HG03457 (cell line): ENCODE data around the gene RAB24.
"Not testable (repeated sequence)": the region's sequence is repeated elsewhere in the genome, so short reads cannot be mapped to it uniquely, and the experiment has no call there.

Experiments
- ATAC-seq: cut with Tn5 transposase; IDR thresholded peaks from one replicate; pipeline ENCODE4 v1.9.1; 2021; ENCODE audit warnings: moderate number of reproducible peaks; ENCODE audit not compliant: unreplicated experiment

Gene RAB24

GRCh38 chr5:177303121-177303924, at the start of gene RAB24, which contains the start of gene PRELID1:
Gene RAB24, minus strand, starts transcription at chr5:177303719. Its CDS starts 431 bp downstream, at chr5:177303288.
Gene PRELID1, plus strand, starts transcription at chr5:177303799. Its CDS starts 187 bp downstream, at chr5:177303986.
- ATAC-seq: peak; percentile 40

- no peak for ATAC-seq
Measured at GRCh38 chr5:177353093-177353492, 49.6 kb upstream of the RAB24 start.

GRCh38 chr5:177351392-177352329, 48.1 kb upstream of the RAB24 start, which contains the start of gene LMAN2:
Gene LMAN2, minus strand, starts transcription at chr5:177351668. Its CDS starts 21 bp downstream, at chr5:177351647.
- ATAC-seq: peak; percentile 89

- peak; percentile 3 for ATAC-seq
Measured at GRCh38 chr5:177350776-177351391, 47.4 kb upstream of the RAB24 start.

GRCh38 chr5:177349762-177350161, 46.2 kb upstream of the RAB24 start:
- ATAC-seq: no peak

GRCh38 chr5:177349362-177349647, 45.8 kb upstream of the RAB24 start:
- ATAC-seq: no peak

GRCh38 chr5:177347699-177348098, 44.2 kb upstream of the RAB24 start:
- no peak for ATAC-seq

GRCh38 chr5:177346820-177347219, 43.3 kb upstream of the RAB24 start:
- no peak for ATAC-seq

GRCh38 chr5:177344891-177345290, 41.4 kb upstream of the RAB24 start:
- no peak for ATAC-seq

GRCh38 chr5:177343777-177344176, 40.3 kb upstream of the RAB24 start:
- ATAC-seq: no peak

GRCh38 chr5:177343000-177343399, 39.5 kb upstream of the RAB24 start:
- ATAC-seq: not testable (repeated sequence)

- ATAC-seq: no peak
Measured at GRCh38 chr5:177339107-177339638, 35.7 kb upstream of the RAB24 start.

- no peak for ATAC-seq
Measured at GRCh38 chr5:177338251-177339106, 35.0 kb upstream of the RAB24 start.

GRCh38 chr5:177336603-177337494, 33.3 kb upstream of the RAB24 start:
- ATAC-seq: no peak

- ATAC-seq: no peak
Measured at GRCh38 chr5:177336112-177336511, 32.6 kb upstream of the RAB24 start.

GRCh38 chr5:177335701-177336065, 32.2 kb upstream of the RAB24 start:
- ATAC-seq: no peak

GRCh38 chr5:177334781-177335700, 31.5 kb upstream of the RAB24 start:
- no peak for ATAC-seq

GRCh38 chr5:177334155-177334551, 30.6 kb upstream of the RAB24 start:
- ATAC-seq: no peak
